MM.1S (cell line): Measurements from ENCODE around the gene CTU2.
"Not testable (repeated sequence)": the region's sequence is repeated elsewhere in the genome, so short reads cannot be mapped to it uniquely, and the experiment has no call there.

Experiments used
- CTCF ChIP-seq: fragments of 300-600 bp; sonication (generic); IDR thresholded peaks from 2 replicates; pipeline ENCODE4 v1.5.1; 2016; ENCODE audit warnings: antibody characterized with exemption, low read length, mixed read lengths
- EZH2 ChIP-seq: fragments of 300-600 bp; sonication (generic); optimal IDR thresholded peaks from 2 replicates; pipeline ENCODE3; 2017; ENCODE audit warnings: low read depth, mild to moderate bottlenecking, antibody characterized with exemption, low read length, mixed read lengths
- EZH2phosphoT487 ChIP-seq: fragments of 300-600 bp; sonication (generic); IDR thresholded peaks from 2 replicates; pipeline ENCODE4 v1.6.1; 2018; ENCODE audit warnings: antibody characterized with exemption, low read length

GRCh38 chr16:88669493-88669892, 36.8 kb upstream of the CTU2 start:
- not testable (repeated sequence) for TF ChIP-seq CTCF, EZH2, EZH2phosphoT487
